Upper lobe of left lung (tissue), 4 donors: Measurements from ENCODE around the gene KIF3B.

Source experiments
- CTCF ChIP-seq, 6 experiments: fragments of 450-650 bp in 4 of 6; fragments of 200-600 bp in 2 of 6; sonication (generic) in 2 of 6; IDR thresholded peaks; one replicate each; pipeline ENCODE4 v1.5.1; 2016 to 2019; ENCODE audit warnings: antibody characterized with exemption in 6 of 6
- POLR2A ChIP-seq, 4 donors: fragments of 450-650 bp; IDR thresholded peaks; one replicate each; pipeline ENCODE4 v1.5.1; 2016 to 2017; ENCODE audit warnings: antibody characterized with exemption in 4 of 4, mild to moderate bottlenecking in 2 of 4
- POLR2AphosphoS5 ChIP-seq, 2 donors: sonication (generic); formaldehyde crosslinking; IDR thresholded peaks; one replicate each; pipeline ENCODE4 v1.5.1; 2017; ENCODE audit warnings: antibody characterized with exemption in 2 of 2

- no peak for TF ChIP-seq POLR2A (IDR thresholded peaks at IDR 0.05)
- TF ChIP-seq CTCF (IDR thresholded peaks at IDR 0.05): no peak
- TF ChIP-seq POLR2AphosphoS5 (IDR thresholded peaks at IDR 0.05): no peak
These were observed 43.9 kb downstream of the KIF3B start for GRCh38 chr20:32321390-32321789.
